ENCODE results near the gene ZNF839.
"Not testable (repeated sequence)": the region's sequence is repeated elsewhere in the genome, so short reads cannot be mapped to it uniquely, and the experiment has no call there.

ZNF839 gene

GRCh38 chr14:102325791-102326345 is 6.3 kb downstream of the ZNF839 start:
- Histone ChIP-seq H3K4me3 (ENCODE audit: low read length in 2 of 2) (no peak overlapping the region), H3K27me3 (ENCODE audit: control insufficient read depth in 1 of 2, insufficient read depth in 2 of 2, low read length in 2 of 2) (no peaks in the 10 kb centered on the region), H3K9ac (ENCODE audit: low read length in 2 of 2) (no peak overlapping the region), H3K36me3 (ENCODE audit: control insufficient read depth in 2 of 2, insufficient read depth in 2 of 2, low read length in 2 of 2) (peaks cover 0 to 11% of the 10 kb centered on the region in 2 donors), H3K4me1 (ENCODE audit: control insufficient read depth, insufficient read depth, low read length) (peaks cover 4% of the 10 kb centered on the region), H3K27ac (ENCODE audit: low read length) (no peak overlapping the region), H3K9me3 (ENCODE audit: control insufficient read depth in 2 of 2, low read length in 2 of 2) (no peaks in the 10 kb centered on the region)

GRCh38 chr14:102326583-102326982 is 7.0 kb downstream of the ZNF839 start:
- Histone ChIP-seq H3K4me1 (ENCODE audit: control insufficient read depth, insufficient read depth, low read length) (peaks cover 4% of the 10 kb centered on the region), H3K27me3 (ENCODE audit: control insufficient read depth in 1 of 2, insufficient read depth in 2 of 2, low read length in 2 of 2) (no peaks in the 10 kb centered on the region), H3K9ac (ENCODE audit: low read length in 2 of 2) (no peak overlapping the region), H3K9me3 (ENCODE audit: control insufficient read depth in 2 of 2, low read length in 2 of 2) (no peaks in the 10 kb centered on the region), H3K27ac (ENCODE audit: low read length) (no peak overlapping the region), H3K4me3 (ENCODE audit: low read length in 2 of 2) (no peak overlapping the region), H3K36me3 (ENCODE audit: control insufficient read depth in 2 of 2, insufficient read depth in 2 of 2, low read length in 2 of 2) (peaks cover 2 to 11% of the 10 kb centered on the region in 2 donors)

DNA sequence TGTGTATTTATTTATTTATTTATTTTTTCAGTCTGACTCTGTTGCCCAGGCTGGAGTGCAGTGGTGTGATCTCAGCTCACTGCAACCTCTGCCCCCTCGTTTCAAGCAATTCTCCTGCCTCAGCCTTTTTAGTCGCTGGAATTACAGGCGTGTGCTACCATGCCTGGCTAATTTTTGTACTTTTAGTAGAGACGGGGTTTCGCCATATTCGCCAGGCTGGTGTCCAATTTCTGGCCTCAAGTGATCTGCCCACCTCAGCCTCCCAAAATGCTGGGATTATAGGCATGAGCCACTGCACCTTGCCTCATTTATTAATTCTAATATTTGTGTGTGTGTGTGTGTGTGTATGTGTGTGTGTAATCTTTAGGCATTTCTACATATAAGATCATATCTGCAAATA is 9.8 kb downstream of the ZNF839 start:
- H3K9ac ChIP-seq (ENCODE audit: low read length in 2 of 2); H3K9me3 ChIP-seq (ENCODE audit: control insufficient read depth in 2 of 2, low read length in 2 of 2); H3K4me1 ChIP-seq (ENCODE audit: control insufficient read depth, insufficient read depth, low read length): not testable (repeated sequence)

DNA sequence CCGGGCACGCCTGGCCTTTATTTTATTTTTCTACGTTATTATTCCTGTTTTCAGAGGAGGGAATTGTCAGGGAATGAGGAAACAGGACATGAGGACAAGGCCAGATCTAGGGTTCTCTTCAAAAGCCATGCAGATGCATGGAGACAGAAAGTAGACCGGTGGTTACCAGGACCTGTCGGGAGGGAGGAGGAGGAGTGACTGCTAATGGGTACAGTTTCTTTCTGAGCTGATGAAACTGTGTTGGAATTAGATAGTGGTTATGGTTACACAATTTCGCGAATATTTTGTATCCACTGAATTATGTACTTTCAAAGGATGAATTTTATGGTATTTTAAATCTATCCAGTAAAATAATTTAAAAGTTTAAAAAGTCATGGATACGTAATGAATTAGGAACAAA is 11.3 kb downstream of the ZNF839 start:
- Histone ChIP-seq H3K4me3 (ENCODE audit: low read length in 2 of 2) (no peak overlapping the region), H3K27ac (ENCODE audit: low read length) (no peak overlapping the region), H3K9ac (ENCODE audit: low read length in 2 of 2) (no peak overlapping the region), H3K27me3 (ENCODE audit: control insufficient read depth in 1 of 2, insufficient read depth in 2 of 2, low read length in 2 of 2) (no peaks in the 10 kb centered on the region), H3K36me3 (ENCODE audit: control insufficient read depth in 2 of 2, insufficient read depth in 2 of 2, low read length in 2 of 2) (peaks cover 18% of the 10 kb centered on the region in 2 donors), H3K9me3 (ENCODE audit: control insufficient read depth in 2 of 2, low read length in 2 of 2) (no peaks in the 10 kb centered on the region), H3K4me1 (ENCODE audit: control insufficient read depth, insufficient read depth, low read length) (no peaks in the 10 kb centered on the region)

More for the DNA sequence above, 9.8 kb downstream of the ZNF839 start:
- not testable (repeated sequence) for H3K27me3 ChIP-seq (ENCODE audit: control insufficient read depth in 1 of 2, insufficient read depth in 2 of 2, low read length in 2 of 2); H3K4me3 ChIP-seq (ENCODE audit: low read length in 2 of 2); H3K27ac ChIP-seq (ENCODE audit: low read length)
- H3K36me3 ChIP-seq (ENCODE audit: control insufficient read depth in 2 of 2, insufficient read depth in 2 of 2, low read length in 2 of 2) = peaks cover 17 to 20% of the 10 kb centered on the region in 2 donors

DNA sequence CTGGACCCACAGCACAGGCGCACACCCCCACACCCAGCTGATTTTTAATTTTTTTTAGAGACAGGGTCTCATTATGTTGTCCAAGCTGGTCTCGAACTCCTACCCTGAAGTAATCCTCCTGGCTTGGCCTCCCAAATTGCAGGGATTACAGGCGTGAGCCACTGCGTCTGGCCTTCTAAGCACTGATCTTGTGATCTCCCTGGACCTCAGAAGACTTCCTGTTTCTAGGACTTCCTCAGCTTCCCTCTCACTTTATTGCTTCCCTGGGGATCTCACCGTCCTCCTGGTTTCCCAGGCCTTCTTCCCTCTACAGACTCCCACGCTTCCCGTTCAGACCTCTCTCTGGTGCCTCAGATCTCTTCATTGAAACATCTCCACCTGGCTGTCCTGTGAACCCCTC is 13.8 kb downstream of the ZNF839 start:
- no peaks in the 10 kb centered on the region for H3K9me3 ChIP-seq (ENCODE audit: control insufficient read depth in 2 of 2, low read length in 2 of 2)
- H3K27ac ChIP-seq (ENCODE audit: low read length) = no peak overlapping the region
- no peak overlapping the region for H3K4me3 ChIP-seq (ENCODE audit: low read length in 2 of 2)
- H3K27me3 ChIP-seq (ENCODE audit: control insufficient read depth in 1 of 2, insufficient read depth in 2 of 2, low read length in 2 of 2) = no peaks in the 10 kb centered on the region
- H3K4me1 ChIP-seq (ENCODE audit: control insufficient read depth, insufficient read depth, low read length) = no peaks in the 10 kb centered on the region
- H3K36me3 ChIP-seq (ENCODE audit: control insufficient read depth in 2 of 2, insufficient read depth in 2 of 2, low read length in 2 of 2) = peaks cover 15 to 24% of the 10 kb centered on the region in 2 donors
- no peak overlapping the region for H3K9ac ChIP-seq (ENCODE audit: low read length in 2 of 2)

DNA sequence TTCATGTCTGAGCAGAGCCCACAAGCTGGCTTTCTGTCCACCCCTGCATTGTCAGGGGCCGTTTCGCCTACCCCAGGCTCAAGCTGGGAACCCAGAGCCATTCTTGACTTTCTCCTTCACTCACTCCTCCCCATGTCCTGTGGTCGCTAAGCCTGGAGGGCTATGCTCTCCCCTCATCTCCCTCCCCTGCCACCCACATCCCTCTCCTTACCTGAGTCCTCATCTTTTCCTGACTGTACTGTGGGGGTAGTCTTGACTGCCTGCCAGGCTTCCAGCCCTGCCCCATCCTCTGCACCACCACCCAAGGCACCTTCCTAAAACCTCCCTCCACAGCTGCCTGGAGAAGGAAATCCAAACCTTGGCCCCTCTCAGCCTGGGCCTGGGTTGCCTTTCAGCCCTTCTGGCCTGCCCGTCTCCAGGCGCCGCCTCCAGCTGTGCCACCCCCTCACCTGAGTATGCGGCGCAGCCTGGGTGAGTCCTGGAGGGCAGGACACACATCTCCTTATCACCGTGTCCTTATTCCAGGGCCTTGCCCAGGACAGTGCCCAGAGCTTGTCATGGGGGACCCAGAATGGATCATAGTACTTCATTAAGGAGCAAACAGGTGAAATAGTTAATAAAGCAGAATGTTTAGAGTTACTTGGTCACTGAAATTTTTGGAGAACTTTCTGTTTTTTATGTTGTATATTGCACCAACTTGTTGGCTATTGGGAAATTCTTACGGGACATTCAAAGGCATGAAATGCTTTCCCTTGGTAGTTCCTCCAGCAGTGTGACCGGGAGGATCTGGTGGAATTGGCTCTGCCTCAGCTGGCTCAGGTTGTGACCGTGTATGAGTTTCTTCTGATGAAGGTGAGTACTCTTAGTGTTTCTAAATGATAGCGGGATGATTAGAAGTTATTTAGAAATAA is 14.5 kb downstream of the ZNF839 start:
- H3K9ac ChIP-seq (ENCODE audit: low read length in 2 of 2) = no peak overlapping the region
- H3K4me3 ChIP-seq (ENCODE audit: low read length in 2 of 2) = no peak overlapping the region
- peaks cover 19 to 30% of the 10 kb centered on the region in 2 donors for H3K36me3 ChIP-seq (ENCODE audit: control insufficient read depth in 2 of 2, insufficient read depth in 2 of 2, low read length in 2 of 2)
- no peaks in the 10 kb centered on the region for H3K4me1 ChIP-seq (ENCODE audit: control insufficient read depth, insufficient read depth, low read length)
- no peaks in the 10 kb centered on the region for H3K9me3 ChIP-seq (ENCODE audit: control insufficient read depth in 2 of 2, low read length in 2 of 2)
- no peak overlapping the region for H3K27ac ChIP-seq (ENCODE audit: low read length)
- H3K27me3 ChIP-seq (ENCODE audit: control insufficient read depth in 1 of 2, insufficient read depth in 2 of 2, low read length in 2 of 2) = no peaks in the 10 kb centered on the region

DNA sequence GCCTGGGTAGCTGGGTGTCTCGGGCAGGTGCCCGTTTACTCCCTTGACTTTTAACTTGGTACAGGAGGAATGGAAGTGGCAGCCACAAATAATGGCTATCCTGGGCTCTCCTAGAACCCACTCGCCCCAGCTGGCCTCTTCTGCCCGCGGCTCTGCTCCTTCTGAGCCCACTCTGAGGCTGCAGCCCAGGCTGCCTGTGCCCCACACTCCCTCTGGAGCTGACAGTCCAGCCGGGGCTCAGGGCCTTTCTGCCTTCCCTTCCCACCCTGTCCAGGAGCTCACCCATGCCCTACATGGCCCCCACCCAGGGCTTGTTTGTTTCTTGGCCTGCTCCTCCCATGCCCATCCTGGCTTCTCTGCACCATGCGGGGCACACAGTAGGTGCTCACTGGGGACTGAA is 15.6 kb downstream of the ZNF839 start:
- Histone ChIP-seq H3K27ac (ENCODE audit: low read length) (no peak overlapping the region), H3K36me3 (ENCODE audit: control insufficient read depth in 2 of 2, insufficient read depth in 2 of 2, low read length in 2 of 2) (peaks cover 20 to 32% of the 10 kb centered on the region in 2 donors), H3K9me3 (ENCODE audit: control insufficient read depth in 2 of 2, low read length in 2 of 2) (no peaks in the 10 kb centered on the region), H3K27me3 (ENCODE audit: control insufficient read depth in 1 of 2, insufficient read depth in 2 of 2, low read length in 2 of 2) (no peaks in the 10 kb centered on the region), H3K9ac (ENCODE audit: low read length in 2 of 2) (no peak overlapping the region), H3K4me3 (ENCODE audit: low read length in 2 of 2) (no peak overlapping the region), H3K4me1 (ENCODE audit: control insufficient read depth, insufficient read depth, low read length) (no peaks in the 10 kb centered on the region)

DNA sequence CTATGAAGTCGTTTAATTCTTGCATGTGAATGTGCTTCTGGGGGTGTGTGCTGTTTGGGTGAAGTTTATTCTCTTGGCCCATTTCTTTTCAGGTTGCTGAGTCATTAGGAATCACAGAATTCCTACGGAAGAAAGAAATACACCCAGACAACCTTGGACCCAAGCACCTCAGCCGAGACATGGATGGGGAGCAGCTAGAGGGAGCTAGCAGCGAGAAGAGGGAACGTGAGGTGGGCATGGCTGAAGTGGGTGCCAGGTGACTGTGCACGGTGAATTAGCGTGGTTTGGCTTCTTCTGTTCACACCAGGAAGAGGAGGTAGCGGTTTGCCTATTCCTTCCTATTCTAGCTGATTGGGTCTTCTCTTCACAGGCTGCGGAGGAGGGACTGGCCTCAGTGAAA is 19.2 kb downstream of the ZNF839 start:
- no peak overlapping the region for H3K9ac ChIP-seq (ENCODE audit: low read length in 2 of 2)
- H3K27ac ChIP-seq (ENCODE audit: low read length) = no peak overlapping the region
- H3K4me1 ChIP-seq (ENCODE audit: control insufficient read depth, insufficient read depth, low read length) = no peaks in the 10 kb centered on the region
- H3K36me3 ChIP-seq (ENCODE audit: control insufficient read depth in 2 of 2, insufficient read depth in 2 of 2, low read length in 2 of 2) = peaks cover 24 to 31% of the 10 kb centered on the region in 2 donors
- H3K4me3 ChIP-seq (ENCODE audit: low read length in 2 of 2) = no peak overlapping the region
- no peaks in the 10 kb centered on the region for H3K9me3 ChIP-seq (ENCODE audit: control insufficient read depth in 2 of 2, low read length in 2 of 2)
- H3K27me3 ChIP-seq (ENCODE audit: control insufficient read depth in 1 of 2, insufficient read depth in 2 of 2, low read length in 2 of 2) = no peaks in the 10 kb centered on the region

- H3K36me3 ChIP-seq (ENCODE audit: control insufficient read depth in 2 of 2, insufficient read depth in 2 of 2, low read length in 2 of 2) = peaks cover 33 to 50% of the 10 kb centered on the region in 2 donors
- H3K4me1 ChIP-seq (ENCODE audit: control insufficient read depth, insufficient read depth, low read length) = no peaks in the 10 kb centered on the region
- H3K9ac ChIP-seq (ENCODE audit: low read length in 2 of 2) = no peak overlapping the region
- no peak overlapping the region for H3K4me3 ChIP-seq (ENCODE audit: low read length in 2 of 2)
- no peaks in the 10 kb centered on the region for H3K9me3 ChIP-seq (ENCODE audit: control insufficient read depth in 2 of 2, low read length in 2 of 2)
- H3K27ac ChIP-seq (ENCODE audit: low read length) = no peak overlapping the region
- no peaks in the 10 kb centered on the region for H3K27me3 ChIP-seq (ENCODE audit: control insufficient read depth in 1 of 2, insufficient read depth in 2 of 2, low read length in 2 of 2)
These were observed 22.0 kb downstream of the ZNF839 start for GRCh38 chr14:102341566-102341965.

DNA sequence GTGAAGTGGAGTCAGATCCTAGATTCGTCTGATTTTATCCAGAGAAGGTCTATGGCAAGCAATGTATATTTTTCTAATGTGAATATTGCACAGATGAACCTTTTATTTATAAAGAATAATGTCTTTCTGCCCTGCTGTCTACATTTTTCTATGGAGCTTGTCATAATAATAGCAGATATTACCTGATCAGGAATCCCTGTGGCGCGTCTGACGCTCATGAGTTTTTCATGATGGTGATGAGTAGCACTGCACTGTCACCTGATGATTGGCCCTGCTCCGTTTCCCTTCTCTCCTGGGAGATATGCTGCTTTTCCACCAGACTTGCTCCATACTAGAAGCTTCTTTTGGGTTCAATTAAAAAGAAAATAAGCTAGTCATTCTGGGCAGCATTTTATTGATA is 22.7 kb downstream of the ZNF839 start:
- Histone ChIP-seq H3K27me3 (ENCODE audit: control insufficient read depth in 1 of 2, insufficient read depth in 2 of 2, low read length in 2 of 2) (no peaks in the 10 kb centered on the region), H3K9ac (ENCODE audit: low read length in 2 of 2) (no peak overlapping the region), H3K4me3 (ENCODE audit: low read length in 2 of 2) (no peak overlapping the region), H3K4me1 (ENCODE audit: control insufficient read depth, insufficient read depth, low read length) (no peaks in the 10 kb centered on the region), H3K36me3 (ENCODE audit: control insufficient read depth in 2 of 2, insufficient read depth in 2 of 2, low read length in 2 of 2) (peaks cover 31 to 49% of the 10 kb centered on the region in 2 donors), H3K9me3 (ENCODE audit: control insufficient read depth in 2 of 2, low read length in 2 of 2) (no peaks in the 10 kb centered on the region), H3K27ac (ENCODE audit: low read length) (no peak overlapping the region)

DNA sequence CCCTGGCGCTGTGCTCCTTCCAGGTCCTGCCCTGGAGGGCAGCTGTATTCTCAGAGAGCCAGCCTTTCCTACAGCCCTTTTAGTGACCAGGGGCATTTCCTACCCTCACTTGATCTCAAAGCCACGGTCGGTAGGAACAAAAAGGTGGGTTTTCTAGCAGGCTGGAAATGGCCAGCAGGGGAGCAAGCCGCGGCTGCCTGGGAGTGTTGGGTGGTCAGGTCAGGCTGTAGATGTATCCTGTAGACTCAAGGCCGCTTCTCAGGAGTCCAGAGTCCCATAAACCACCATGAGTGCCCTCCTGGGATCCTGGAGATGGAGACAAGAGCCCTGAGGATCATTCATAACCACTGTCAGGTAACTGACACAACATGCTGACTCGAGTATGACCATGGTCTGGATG is 24.5 kb downstream of the ZNF839 start:
- Histone ChIP-seq H3K36me3 (ENCODE audit: control insufficient read depth in 2 of 2, insufficient read depth in 2 of 2, low read length in 2 of 2) (peaks cover 33 to 54% of the 10 kb centered on the region in 2 donors), H3K9ac (ENCODE audit: low read length in 2 of 2) (no peak overlapping the region)

More for the DNA sequence above, 24.5 kb downstream of the ZNF839 start:
- Histone ChIP-seq H3K9me3 (ENCODE audit: control insufficient read depth in 2 of 2, low read length in 2 of 2) (no peaks in the 10 kb centered on the region), H3K4me1 (ENCODE audit: control insufficient read depth, insufficient read depth, low read length) (no peaks in the 10 kb centered on the region), H3K27me3 (ENCODE audit: control insufficient read depth in 1 of 2, insufficient read depth in 2 of 2, low read length in 2 of 2) (no peaks in the 10 kb centered on the region), H3K4me3 (ENCODE audit: low read length in 2 of 2) (no peak overlapping the region), H3K27ac (ENCODE audit: low read length) (no peak overlapping the region)

All from stomach smooth muscle (tissue), 2 donors.